Testis (tissue), 2 donors: Measurements from ENCODE around the gene RAD1.

ENCODE experiments used
- POLR2A ChIP-seq: fragments of 450-650 bp; IDR thresholded peaks from one replicate; pipeline ENCODE4 v1.6.1; 2017; ENCODE audit warnings: antibody characterized with exemption, mild to moderate bottlenecking, moderate library complexity
- TF ChIP-seq, protein P1 (sequence below), 3 experiments: fragments of 450-650 bp in 2 of 3; fragments of 200-600 bp in 1 of 3; sonication (generic) in 1 of 3; IDR thresholded peaks; one replicate each; pipeline ENCODE4 v1.5.1; 2016 to 2019; ENCODE audit warnings: antibody characterized with exemption in 3 of 3, mild to moderate bottlenecking in 2 of 3, moderate library complexity in 1 of 3

DNA sequence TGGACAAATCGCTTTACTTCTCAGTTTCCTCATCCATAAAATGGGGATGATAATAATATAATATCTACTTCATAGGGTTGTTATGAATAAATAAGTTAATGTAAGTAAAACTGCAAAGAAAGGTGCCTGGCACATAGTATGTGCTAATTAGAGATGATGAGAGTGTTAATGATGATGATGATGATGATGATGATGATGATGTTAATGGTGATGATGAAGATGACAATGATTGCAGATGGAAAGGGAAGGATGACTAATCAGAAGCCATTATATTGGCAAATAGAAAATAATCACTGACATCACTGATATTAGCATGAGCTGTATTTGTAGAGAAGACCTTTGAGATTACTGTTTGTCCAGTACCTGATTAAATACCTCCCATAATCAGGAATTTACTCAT lies 20.6 kb downstream of the RAD1 start:
- TF ChIP-seq, protein P1, sequence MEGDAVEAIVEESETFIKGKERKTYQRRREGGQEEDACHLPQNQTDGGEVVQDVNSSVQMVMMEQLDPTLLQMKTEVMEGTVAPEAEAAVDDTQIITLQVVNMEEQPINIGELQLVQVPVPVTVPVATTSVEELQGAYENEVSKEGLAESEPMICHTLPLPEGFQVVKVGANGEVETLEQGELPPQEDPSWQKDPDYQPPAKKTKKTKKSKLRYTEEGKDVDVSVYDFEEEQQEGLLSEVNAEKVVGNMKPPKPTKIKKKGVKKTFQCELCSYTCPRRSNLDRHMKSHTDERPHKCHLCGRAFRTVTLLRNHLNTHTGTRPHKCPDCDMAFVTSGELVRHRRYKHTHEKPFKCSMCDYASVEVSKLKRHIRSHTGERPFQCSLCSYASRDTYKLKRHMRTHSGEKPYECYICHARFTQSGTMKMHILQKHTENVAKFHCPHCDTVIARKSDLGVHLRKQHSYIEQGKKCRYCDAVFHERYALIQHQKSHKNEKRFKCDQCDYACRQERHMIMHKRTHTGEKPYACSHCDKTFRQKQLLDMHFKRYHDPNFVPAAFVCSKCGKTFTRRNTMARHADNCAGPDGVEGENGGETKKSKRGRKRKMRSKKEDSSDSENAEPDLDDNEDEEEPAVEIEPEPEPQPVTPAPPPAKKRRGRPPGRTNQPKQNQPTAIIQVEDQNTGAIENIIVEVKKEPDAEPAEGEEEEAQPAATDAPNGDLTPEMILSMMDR (IDR thresholded peaks at IDR 0.05), result no peak
- TF ChIP-seq POLR2A, result no peak
